RWPE1 (cell line): ENCODE data around the gene ATF7IP2.
"Not testable (repeated sequence)": the region's sequence is repeated elsewhere in the genome, so short reads cannot be mapped to it uniquely, and the experiment has no call there.

Experiments used
- CTCF ChIA-PET: fragments of 350-600 bp; sonication (Branson Sonifier 250); formaldehyde crosslinking; extraction: SDS; loops from one replicate; lab custom pipeline; 2021; lab: Yijun Ruan, JAX
- POLR2A ChIA-PET: fragments of 400-600 bp; formaldehyde crosslinking; extraction: SDS; loops from one replicate; lab custom pipeline; 2020; ENCODE audit warnings: antibody characterized with exemption; ENCODE audit not compliant: low non-redundant PET; lab: Yijun Ruan, JAX
- DNase-seq: peaks from one replicate; pipeline ENCODE4 v3.0.0; 2012; ENCODE audit warnings: low spot score
- H3K27ac ChIP-seq: fragments of 450-650 bp; 2 replicates; pipeline ENCODE4 v1.5.1; 2017
- CTCF ChIP-seq: fragments of 450-650 bp; conservative IDR thresholded peaks from 2 replicates; pipeline ENCODE4 v1.5.1; 2017; ENCODE audit warnings: low read depth, mild to moderate bottlenecking

The ATF7IP2 gene

DNA sequence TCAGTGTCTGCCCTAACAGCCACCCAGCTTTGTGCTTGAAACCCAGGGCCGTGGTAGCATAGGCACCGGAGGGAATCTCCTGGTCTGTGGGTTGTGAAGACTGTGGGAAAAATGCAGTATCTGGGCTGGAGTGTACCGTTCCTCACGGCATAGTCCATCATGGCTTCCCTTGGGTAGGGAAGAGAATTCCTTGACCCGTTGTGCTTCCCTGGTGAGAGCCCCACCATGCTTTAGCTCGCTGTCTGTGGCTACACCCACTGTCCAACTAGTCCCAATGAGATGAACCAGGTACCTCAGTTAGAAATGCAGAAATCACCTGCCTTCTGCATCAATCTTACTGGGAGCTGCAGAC lies 67.3 kb downstream of the ATF7IP2 start:
- ChIA-PET POLR2A (interaction anchor here (0.7 kb wide), 1 partner anchor 12 kb away, joined by 4 read pairs; no protein-coding TSS in a partner anchor), CTCF (interaction anchor here (0.6 kb wide), 1 partner anchor 67 kb away, joined by 3 read pairs; no protein-coding TSS in a partner anchor)

DNA sequence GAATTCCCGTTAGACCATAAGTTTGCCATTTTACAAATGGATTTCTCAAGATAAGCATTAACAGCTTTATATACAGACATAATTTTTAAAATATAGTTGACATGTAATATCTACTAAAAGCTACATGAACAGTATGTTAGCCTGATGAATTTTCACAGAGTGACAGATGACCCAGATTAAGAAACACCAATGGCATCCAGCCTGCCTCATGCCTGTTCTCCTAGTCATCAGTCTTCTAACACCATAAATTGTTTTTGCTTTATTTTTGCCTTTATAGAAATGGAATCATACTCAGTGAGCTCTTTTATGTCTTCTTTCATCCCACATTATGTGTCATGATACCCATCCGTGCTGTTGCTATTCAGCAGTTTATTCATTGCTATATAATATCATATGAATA lies 80.0 kb downstream of the ATF7IP2 start:
- ChIA-PET CTCF (no interaction called here), POLR2A (no interaction called here)

More for the DNA sequence above, 67.3 kb downstream of the ATF7IP2 start:
- no peak for TF ChIP-seq CTCF
- DNase-seq: no peak
- H3K27ac ChIP-seq: no peak overlapping the region

GRCh38 chr16:10466313-10466712 lies 80.5 kb downstream of the ATF7IP2 start:
- no peak for TF ChIP-seq CTCF
- no peak for DNase-seq
- POLR2A ChIA-PET: no interaction called here
- no peak overlapping the region for H3K27ac ChIP-seq
- CTCF ChIA-PET: no interaction called here

More for the DNA sequence above, 80.0 kb downstream of the ATF7IP2 start:
- TF ChIP-seq CTCF: no peak
- DNase-seq: no peak
- H3K27ac ChIP-seq: no peak overlapping the region

DNA sequence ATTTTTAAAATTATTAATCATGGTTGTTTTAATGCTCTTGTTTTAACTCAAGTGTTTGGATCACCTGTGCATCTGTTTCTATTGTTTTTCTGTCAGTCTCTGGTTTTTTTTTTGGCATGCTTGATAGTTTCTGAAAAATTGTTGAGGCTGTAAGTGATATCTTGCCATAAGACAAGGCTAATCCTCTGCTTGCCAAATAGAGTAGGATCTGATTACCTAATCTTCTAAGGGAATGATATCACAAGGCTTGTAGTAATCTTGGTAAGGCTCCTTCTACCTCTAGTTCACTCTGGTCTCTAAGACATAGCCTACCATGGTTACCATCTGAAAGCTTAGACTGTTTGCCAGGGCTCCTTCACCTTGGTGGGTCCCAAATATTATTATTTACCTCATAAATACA lies 81.0 kb downstream of the ATF7IP2 start:
- no peak for TF ChIP-seq CTCF
- CTCF ChIA-PET: interaction anchor here (0.7 kb wide), 1 partner anchor 30 kb away, joined by 3 read pairs; no protein-coding TSS in a partner anchor
- POLR2A ChIA-PET: no interaction called here
- H3K27ac ChIP-seq: no peak overlapping the region
- DNase-seq: no peak

DNA sequence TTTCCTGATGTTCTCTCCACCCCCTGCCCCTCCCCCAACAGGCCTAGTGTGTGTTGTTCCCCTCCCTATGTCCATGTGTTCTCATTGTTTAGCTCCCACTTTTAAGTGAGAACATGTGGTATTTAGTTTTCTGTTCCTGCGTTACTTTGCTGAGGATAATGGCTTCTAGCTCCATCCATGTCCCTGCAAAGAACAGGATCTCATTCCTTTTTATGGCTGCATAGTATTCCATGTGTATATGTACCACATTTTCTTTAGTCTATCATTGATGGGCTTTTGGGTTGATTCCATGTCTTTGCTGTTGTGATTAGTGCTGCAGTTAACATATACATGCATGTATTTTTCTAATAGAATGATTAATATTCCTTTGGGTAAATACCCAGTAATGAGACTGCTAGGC lies 90.8 kb downstream of the ATF7IP2 start:
- DNase-seq, H3K27ac ChIP-seq, POLR2A ChIA-PET: not testable (repeated sequence)
- CTCF ChIA-PET: interaction anchor here (0.5 to 0.7 kb wide), 2 partner anchors 69 to 135 kb away, joined by 3 read pairs; no protein-coding TSS in a partner anchor

DNA sequence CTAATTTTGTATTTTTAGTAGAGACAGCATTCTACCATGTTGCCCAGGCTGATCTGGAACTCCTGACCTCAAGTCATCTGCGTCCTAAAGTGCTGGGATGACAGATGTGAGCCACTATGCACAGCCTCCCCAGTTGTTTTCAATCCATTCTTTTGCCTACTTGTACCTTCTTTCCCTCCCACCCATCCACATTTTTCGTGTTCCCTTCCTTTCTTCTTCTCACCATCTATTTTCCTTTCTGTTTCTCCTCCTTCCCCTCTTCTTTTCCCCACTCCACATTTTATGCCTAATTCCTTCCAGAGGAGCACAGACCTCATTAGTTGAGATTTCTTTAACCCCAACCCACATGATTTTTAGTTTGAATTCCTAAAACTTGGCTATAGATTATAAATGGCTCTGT lies 94.3 kb downstream of the ATF7IP2 start:
- CTCF ChIA-PET: interaction anchor here (0.6 kb wide), 1 partner anchor 12 kb away, joined by 5 read pairs; no protein-coding TSS in a partner anchor
- no peak for TF ChIP-seq CTCF
- POLR2A ChIA-PET: no interaction called here
- no peak for DNase-seq
- H3K27ac ChIP-seq: no peak overlapping the region

DNA sequence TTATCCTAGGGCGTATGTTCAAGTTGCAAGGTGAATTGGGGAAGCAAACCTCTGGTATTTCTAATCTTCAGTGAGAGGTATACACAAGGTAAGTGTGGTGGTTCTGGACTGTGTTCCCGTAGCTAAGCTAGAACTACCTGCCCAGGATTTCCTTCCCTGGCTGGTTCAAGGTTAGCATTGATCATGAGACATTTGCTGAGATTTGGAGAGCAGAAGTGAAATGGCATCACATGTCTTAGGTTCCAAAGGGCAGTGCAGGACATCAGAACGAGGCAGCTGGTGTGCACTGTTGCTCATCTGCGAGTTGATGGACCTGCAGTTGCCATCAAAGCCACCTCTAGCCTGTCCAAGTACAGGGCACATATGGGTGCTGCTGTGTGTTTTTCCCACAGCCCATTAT lies 99.3 kb downstream of the ATF7IP2 start:
- no peak for TF ChIP-seq CTCF
- POLR2A ChIA-PET: no interaction called here

More for the DNA sequence above, 99.3 kb downstream of the ATF7IP2 start:
- CTCF ChIA-PET: no interaction called here
- DNase-seq: no peak
- H3K27ac ChIP-seq: no peak overlapping the region
